HFFc6 (cell line): Measurements from ENCODE around the gene MYLK. TPM values are rescaled to one million over a fixed set of nuclear protein-coding genes. Genes with fewer than 3 reads are reported as not detected.

Experiments
- DNase-seq: peaks from one replicate; pipeline ENCODE4 v3.0.0-alpha.2; 2018
- H3K27ac Mint-ChIP-seq: 2 replicates; pipeline ENCODE4 v1.8.0; 2020; ENCODE audit warnings: mild to moderate bottlenecking, mixed read lengths
- H3K27me3 Mint-ChIP-seq: 2 replicates; pipeline ENCODE4 v1.8.0; 2021; ENCODE audit warnings: mild to moderate bottlenecking, moderate library complexity, mixed read lengths; ENCODE audit not compliant: insufficient read depth
- H3K36me3 Mint-ChIP-seq: 2 replicates; pipeline ENCODE4 v1.8.0; 2021; ENCODE audit warnings: low read depth, mixed read lengths
- H3K4me1 Mint-ChIP-seq: 2 replicates; pipeline ENCODE4 v1.8.0; 2020; ENCODE audit warnings: low read depth, mixed read lengths
- H3K4me3 Mint-ChIP-seq: 2 replicates; pipeline ENCODE4 v1.8.0; 2020; ENCODE audit warnings: mild to moderate bottlenecking, moderate library complexity, mixed read lengths
- H3K9me3 Mint-ChIP-seq: 2 replicates; pipeline ENCODE4 v1.8.0; 2020; ENCODE audit warnings: mild to moderate bottlenecking, mixed read lengths
- total RNA-seq, 6 experiments: library from RNA; stranded (reverse); fragmentation: NEBNext Ultra II Directional; extraction: Animal tissue kit (Norgen Biotek cat#: 25700); gene quantifications; 2 replicates in 1 of 6; 3 replicates in 5 of 6; pipeline ENCODE4 v1.2.3, GENCODE V29; 2021
- TF ChIP-seq, protein P1 (sequence below): fragments of 200-600 bp; sonication (generic); IDR thresholded peaks from 2 replicates; pipeline ENCODE4 v1.5.0; 2021; ENCODE audit warnings: antibody characterized with exemption, mild to moderate bottlenecking

The MYLK gene
- total RNA-seq, 6 experiments from 2014 or later: 296 to 431 (median 335) TPM

- Mint-ChIP-seq H3K27ac (no peak overlapping the region), H3K36me3 (peaks cover 87% of the 10 kb centered on the region), H3K9me3 (no peaks in the 10 kb centered on the region), H3K27me3 (peaks cover 16% of the 10 kb centered on the region), H3K4me3 (peak overlapping the region; percentile 66; the same call in 1 of the 2 replicates), H3K4me1 (peaks cover 95% of the 10 kb centered on the region)
- DNase-seq: no peak
- TF ChIP-seq, protein P1, sequence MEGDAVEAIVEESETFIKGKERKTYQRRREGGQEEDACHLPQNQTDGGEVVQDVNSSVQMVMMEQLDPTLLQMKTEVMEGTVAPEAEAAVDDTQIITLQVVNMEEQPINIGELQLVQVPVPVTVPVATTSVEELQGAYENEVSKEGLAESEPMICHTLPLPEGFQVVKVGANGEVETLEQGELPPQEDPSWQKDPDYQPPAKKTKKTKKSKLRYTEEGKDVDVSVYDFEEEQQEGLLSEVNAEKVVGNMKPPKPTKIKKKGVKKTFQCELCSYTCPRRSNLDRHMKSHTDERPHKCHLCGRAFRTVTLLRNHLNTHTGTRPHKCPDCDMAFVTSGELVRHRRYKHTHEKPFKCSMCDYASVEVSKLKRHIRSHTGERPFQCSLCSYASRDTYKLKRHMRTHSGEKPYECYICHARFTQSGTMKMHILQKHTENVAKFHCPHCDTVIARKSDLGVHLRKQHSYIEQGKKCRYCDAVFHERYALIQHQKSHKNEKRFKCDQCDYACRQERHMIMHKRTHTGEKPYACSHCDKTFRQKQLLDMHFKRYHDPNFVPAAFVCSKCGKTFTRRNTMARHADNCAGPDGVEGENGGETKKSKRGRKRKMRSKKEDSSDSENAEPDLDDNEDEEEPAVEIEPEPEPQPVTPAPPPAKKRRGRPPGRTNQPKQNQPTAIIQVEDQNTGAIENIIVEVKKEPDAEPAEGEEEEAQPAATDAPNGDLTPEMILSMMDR: no peak
Measured at GRCh38 chr3:123730829-123731228, 153.3 kb downstream of the MYLK start.

DNA sequence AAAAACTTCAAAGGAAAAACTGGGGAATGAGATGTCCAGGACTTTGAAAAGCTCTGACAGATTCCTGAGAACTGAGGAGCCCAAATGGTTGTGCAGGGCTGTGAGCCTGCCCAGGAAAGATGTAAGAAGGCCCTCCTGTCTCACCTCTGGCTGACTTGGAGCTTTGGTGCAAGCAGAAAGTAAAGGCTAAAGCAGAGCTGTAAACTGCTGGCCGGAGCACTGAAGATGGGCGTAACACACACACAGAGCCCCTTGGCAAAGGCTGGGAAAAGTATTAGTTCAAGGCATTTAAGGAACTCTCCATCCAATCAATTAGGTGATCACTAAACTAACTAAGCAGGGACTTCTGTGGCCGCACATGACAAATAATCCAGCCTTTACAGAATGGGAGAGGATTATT is 155.1 kb downstream of the MYLK start:
- Mint-ChIP-seq H3K36me3 (peaks cover 74% of the 10 kb centered on the region), H3K4me3 (peak overlapping the region; percentile 7; the same call in 1 of the 2 replicates), H3K27ac (peak overlapping the region; percentile 13; the same call in 1 of the 2 replicates), H3K9me3 (no peaks in the 10 kb centered on the region), H3K4me1 (peaks cover 84% of the 10 kb centered on the region), H3K27me3 (peaks cover 13% of the 10 kb centered on the region)
- no peak for DNase-seq
- TF ChIP-seq, protein P1: no peak

DNA sequence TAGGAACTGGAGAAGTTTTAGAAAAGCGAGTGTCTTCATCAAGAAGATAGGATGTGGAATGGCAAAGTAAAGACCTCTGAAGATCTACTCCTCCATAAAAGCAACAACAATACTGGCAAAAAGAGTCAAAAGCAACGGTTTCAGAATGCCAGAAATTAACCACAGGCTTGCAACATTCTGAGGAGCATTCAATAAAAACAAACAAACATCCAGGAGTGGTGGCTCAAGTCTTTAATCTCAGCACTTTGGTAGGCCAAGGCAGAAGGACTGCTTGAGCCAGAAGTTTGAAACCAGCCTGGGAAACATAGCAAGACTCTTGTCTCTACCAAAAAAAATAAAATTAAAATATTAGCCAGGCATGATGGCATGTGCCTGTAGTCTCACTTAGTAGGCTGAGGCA is 156.1 kb downstream of the MYLK start:
- no peaks in the 10 kb centered on the region for H3K9me3 Mint-ChIP-seq
- TF ChIP-seq, protein P1: no peak
- peak; percentile 46 for DNase-seq

DNA sequence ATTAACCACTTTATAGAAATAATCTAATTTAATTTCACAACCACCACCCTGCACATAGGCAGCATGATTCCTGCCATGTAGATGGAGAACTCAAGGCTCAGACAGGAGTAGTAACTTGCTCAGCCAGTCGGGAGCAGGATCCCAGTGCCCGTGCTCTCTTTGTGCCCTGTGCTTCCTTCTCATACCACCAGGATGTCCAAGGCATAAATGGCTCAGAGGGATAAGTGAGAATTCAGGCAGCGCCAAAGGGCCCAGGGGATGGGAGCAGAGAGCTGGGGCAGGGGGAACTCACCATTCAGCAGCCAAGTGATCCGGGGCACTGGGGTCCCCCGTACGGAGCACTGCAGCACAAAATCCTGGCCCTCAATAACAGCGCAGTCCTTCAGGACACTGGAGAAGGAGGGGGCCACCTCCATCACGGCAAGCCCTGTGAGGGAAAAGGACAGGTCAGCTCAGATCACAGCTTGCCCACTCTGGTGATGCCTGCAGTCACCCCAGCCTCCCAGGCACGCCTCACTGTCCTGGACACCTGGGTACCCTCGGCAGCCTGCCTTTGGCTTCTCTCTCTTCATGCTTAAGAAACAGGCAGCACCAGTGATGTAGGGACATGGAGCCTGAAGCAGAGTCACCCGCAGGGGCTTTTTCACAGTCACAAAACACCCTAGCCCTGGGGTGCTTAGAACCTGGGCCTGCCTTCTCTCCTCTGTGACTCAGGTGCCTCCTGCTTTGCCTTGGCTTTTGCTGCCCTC is 158.3 kb downstream of the MYLK start:
- H3K9me3 Mint-ChIP-seq: no peaks in the 10 kb centered on the region
- peaks cover 58% of the 10 kb centered on the region for H3K36me3 Mint-ChIP-seq
- TF ChIP-seq, protein P1: peak; percentile 58
- no peak overlapping the region; the same call in 1 of the 2 replicates for H3K4me3 Mint-ChIP-seq
- no peak for DNase-seq
- peaks cover 13% of the 10 kb centered on the region for H3K27me3 Mint-ChIP-seq
- peaks cover 63% of the 10 kb centered on the region for H3K4me1 Mint-ChIP-seq
- peak overlapping the region; percentile 32; the same call in 1 of the 2 replicates for H3K27ac Mint-ChIP-seq

More for the DNA sequence above, 156.1 kb downstream of the MYLK start:
- peaks cover 70% of the 10 kb centered on the region for H3K36me3 Mint-ChIP-seq
- H3K4me3 Mint-ChIP-seq: peak overlapping the region; percentile 1; the same call in 1 of the 2 replicates
- peaks cover 84% of the 10 kb centered on the region for H3K4me1 Mint-ChIP-seq
- peak overlapping the region; percentile 54 for H3K27ac Mint-ChIP-seq
- H3K27me3 Mint-ChIP-seq: peaks cover 9% of the 10 kb centered on the region

DNA sequence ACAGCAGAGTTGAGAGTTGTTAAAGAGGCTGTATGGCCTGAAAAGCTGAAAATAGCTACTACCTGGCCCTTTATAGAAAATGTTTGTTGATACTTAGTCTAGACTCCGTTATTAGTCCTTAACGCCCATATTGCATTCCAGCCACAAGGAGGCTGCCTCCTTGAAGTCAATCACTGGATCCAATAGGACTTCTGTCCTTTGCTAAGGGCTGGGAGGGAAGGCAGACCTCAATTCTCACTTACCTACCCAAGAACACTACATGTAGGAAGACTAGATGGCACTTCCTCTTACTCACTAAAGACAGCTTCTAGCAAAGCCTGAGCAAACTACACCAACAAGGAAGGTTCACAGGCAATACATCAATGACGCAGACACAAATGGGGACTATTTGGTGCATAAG is 159.8 kb downstream of the MYLK start:
- TF ChIP-seq, protein P1: peak; percentile 66
- Mint-ChIP-seq H3K27me3 (peaks cover 11% of the 10 kb centered on the region), H3K27ac (peak overlapping the region; percentile 56; the same call in 1 of the 2 replicates), H3K4me1 (peaks cover 63% of the 10 kb centered on the region), H3K4me3 (no peak overlapping the region; the same call in 1 of the 2 replicates), H3K9me3 (no peaks in the 10 kb centered on the region), H3K36me3 (peaks cover 47% of the 10 kb centered on the region)
- peak; percentile 34 for DNase-seq
